Heart left ventricle (tissue), 16 donors: Measurements from ENCODE around the gene ZNF334. TPM values are rescaled to one million over a fixed set of nuclear protein-coding genes. Genes with fewer than 3 reads are reported as not detected.

ENCODE experiments used
- ATAC-seq, 4 donors: fragments of 200-7000 bp; cut with Tn5 transposase; one replicate each; pipeline ENCODE4 v1.9.1; 2020 to 2022; ENCODE audit warnings: moderate library complexity in 4 of 4, mild to moderate bottlenecking in 3 of 4, moderate number of reproducible peaks in 1 of 4
- DNase-seq, 5 donors: peaks; one replicate each; pipeline ENCODE4 v3.0.0-alpha.2; 2020
- H3K27ac ChIP-seq, 12 donors: fragments of 200-600 bp; sonication (generic) in 4 of 12; one replicate each; pipeline versions ENCODE4 v1.5.0 to v1.8.0; 2016 to 2022; ENCODE audit warnings: mild to moderate bottlenecking in 2 of 12
- H3K27me3 ChIP-seq, 9 donors: fragments of 200-600 bp; sonication (generic) in 2 of 9; one replicate each; pipeline versions ENCODE4 v1.5.1 to v1.8.0; 2016 to 2022; ENCODE audit warnings: mild to moderate bottlenecking in 3 of 9
- H3K36me3 ChIP-seq, 9 donors: fragments of 200-600 bp; sonication (generic) in 2 of 9; one replicate each; pipeline versions ENCODE4 v1.5.0 to v1.8.0; 2018 to 2022; ENCODE audit warnings: mild to moderate bottlenecking in 2 of 9
- H3K4me1 ChIP-seq, 12 donors: fragments of 200-600 bp; sonication (generic) in 4 of 12; one replicate each; pipeline versions ENCODE4 v1.5.0 to v1.8.0; 2016 to 2022; ENCODE audit warnings: mild to moderate bottlenecking in 3 of 12
- H3K4me3 ChIP-seq, 12 donors: fragments of 200-600 bp; sonication (generic) in 4 of 12; one replicate each; pipeline versions ENCODE4 v1.5.0 to v1.8.0; 2017 to 2022; ENCODE audit warnings: mild to moderate bottlenecking in 9 of 12, moderate library complexity in 4 of 12
- H3K9me3 ChIP-seq, 12 donors: fragments of 200-600 bp; sonication (generic) in 4 of 12; one replicate each; pipeline versions ENCODE4 v1.5.0 to v1.8.0; 2016 to 2022; ENCODE audit warnings: mild to moderate bottlenecking in 1 of 12
- POLR2A ChIP-seq, 2 donors: fragments of 450-650 bp; IDR thresholded peaks; one replicate each; pipeline ENCODE4 v1.6.1; 2017; ENCODE audit warnings: antibody characterized with exemption in 2 of 2, mild to moderate bottlenecking in 2 of 2, moderate library complexity in 2 of 2
- WGBS, 4 donors: extraction: QIAGEN DNeasy Blood & Tissue Kit in 2 of 4; methylation state at CpG; one replicate each; pipeline versions ENCODE4 v1.1.5 to v1.1.7; 2013 to 2018; 5-methylcytosine and 5-hydroxymethylcytosine counted together
- intact Hi-C, 10 donors: fragments of 100-400 bp; cut with DNase I; formaldehyde crosslinking; loops; one replicate each; pipeline versions ENCODE4 v1.11.1 to v1.14.2; 2022
- polyA plus RNA-seq, 2 donors: library from polyadenylated mRNA; stranded (reverse); fragments of 200-250 nt; gene quantifications; one replicate each; pipeline ENCODE4 v1.2.3, GENCODE V29; 2013
- total RNA-seq, 9 donors: library from RNA; depleted of rRNA in 2 of 9; stranded (reverse); fragments of >200 nt in 2 of 9; fragmentation: NEBNext Ultra II Directional in 3 of 9; extraction: Animal tissue kit (Norgen Biotek cat#: 25700) in 3 of 9; gene quantifications; one replicate each; pipeline versions ENCODE4 v1.1.0 to v1.2.4, GENCODE V29; 2016 to 2023
- TF ChIP-seq, protein P1 (sequence below), 12 donors: fragments of 200-600 bp; sonication (generic) in 4 of 12; IDR thresholded peaks; one replicate each; pipeline versions ENCODE4 v1.5.0 to v1.8.0; 2018 to 2022; ENCODE audit warnings: antibody characterized with exemption in 12 of 12, mild to moderate bottlenecking in 5 of 12
- donor health status: ischemic (EF 13 %, LVEDD 7.1; RV severe dilation, severe dysfunction).
- donor health status: healthy with polysubstance abuse.
- donor health status: DM: no; HTN: yes; CAD: no.
- donor health status: DM: no; HTN: no; CAD: no.
- donor health status: ischemic (EF 25% LVEDD 6.9; RV normal size, moderate dysfunction).
- donor health status: ischemic (EF 25% LVEDD 5.7; RV mildly dilated, moderate dysfunction).
- donor health status: healthy.
- donor health status: DM: yes; HTN: yes; CAD: no.
- donor health status: ischemic (EF 35%, LVEDD 5.7; RV mildly dilated, moderate dysfunction).
- donor health status: nonischemic (EF 11% LVEDD 7.7; RV severe dilation, severe dysfunction).
- donor health status: DM: yes; HTN: yes; CAD: no.
- donor health status: PGD.
- donor health status: ischemic (EF 29% LVEDD 5.4; RV normal size, mild dysfunction).
- donor health status: nonischemic (EF 23%, LVEDD 6.1; RV moderate dilation, normal function).

Gene ZNF334
- total and polyA plus RNA-seq, 11 donors = 0.31 to 2.5 (median 1.0) TPM

DNA sequence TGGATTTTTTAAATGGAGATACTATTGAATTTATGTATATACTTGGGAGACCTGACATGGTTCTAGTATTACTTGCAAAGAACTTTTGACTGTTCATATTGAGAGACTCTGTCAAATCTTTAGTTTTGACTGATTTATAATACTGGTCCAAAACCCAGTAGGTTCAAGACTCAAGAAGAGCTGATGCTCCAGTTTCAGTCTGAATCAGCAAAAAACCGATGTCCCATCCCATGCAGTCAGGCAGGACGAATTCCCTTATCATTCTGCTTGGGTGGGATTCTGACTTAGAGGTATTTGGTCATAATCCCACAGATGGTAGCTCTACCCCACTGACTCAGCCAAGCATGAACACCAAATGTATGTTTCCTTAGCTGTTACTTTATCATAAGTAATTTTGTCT, 29.5 kb downstream of the ZNF334 start:
- no peaks in the 10 kb centered on the region for H3K4me1 ChIP-seq
- intact Hi-C loops = no loop called here
- no peak overlapping the region for H3K27ac ChIP-seq
- WGBS, 4 donors = 71 to 86% (median 73%) methylated on average over 2 of the region's 2 CpGs
- no peak for ATAC-seq
- DNase-seq = no peak
- no peaks in the 10 kb centered on the region for H3K9me3 ChIP-seq
- peaks cover 0 to 27% (median 0%) of the 10 kb centered on the region in 9 donors for H3K27me3 ChIP-seq
- H3K36me3 ChIP-seq = no peaks in the 10 kb centered on the region
- H3K4me3 ChIP-seq = no peak overlapping the region
- TF ChIP-seq POLR2A (IDR thresholded peaks at IDR 0.05) = no peak
- TF ChIP-seq, protein P1, sequence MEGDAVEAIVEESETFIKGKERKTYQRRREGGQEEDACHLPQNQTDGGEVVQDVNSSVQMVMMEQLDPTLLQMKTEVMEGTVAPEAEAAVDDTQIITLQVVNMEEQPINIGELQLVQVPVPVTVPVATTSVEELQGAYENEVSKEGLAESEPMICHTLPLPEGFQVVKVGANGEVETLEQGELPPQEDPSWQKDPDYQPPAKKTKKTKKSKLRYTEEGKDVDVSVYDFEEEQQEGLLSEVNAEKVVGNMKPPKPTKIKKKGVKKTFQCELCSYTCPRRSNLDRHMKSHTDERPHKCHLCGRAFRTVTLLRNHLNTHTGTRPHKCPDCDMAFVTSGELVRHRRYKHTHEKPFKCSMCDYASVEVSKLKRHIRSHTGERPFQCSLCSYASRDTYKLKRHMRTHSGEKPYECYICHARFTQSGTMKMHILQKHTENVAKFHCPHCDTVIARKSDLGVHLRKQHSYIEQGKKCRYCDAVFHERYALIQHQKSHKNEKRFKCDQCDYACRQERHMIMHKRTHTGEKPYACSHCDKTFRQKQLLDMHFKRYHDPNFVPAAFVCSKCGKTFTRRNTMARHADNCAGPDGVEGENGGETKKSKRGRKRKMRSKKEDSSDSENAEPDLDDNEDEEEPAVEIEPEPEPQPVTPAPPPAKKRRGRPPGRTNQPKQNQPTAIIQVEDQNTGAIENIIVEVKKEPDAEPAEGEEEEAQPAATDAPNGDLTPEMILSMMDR (IDR thresholded peaks at IDR 0.05) = no peak

DNA sequence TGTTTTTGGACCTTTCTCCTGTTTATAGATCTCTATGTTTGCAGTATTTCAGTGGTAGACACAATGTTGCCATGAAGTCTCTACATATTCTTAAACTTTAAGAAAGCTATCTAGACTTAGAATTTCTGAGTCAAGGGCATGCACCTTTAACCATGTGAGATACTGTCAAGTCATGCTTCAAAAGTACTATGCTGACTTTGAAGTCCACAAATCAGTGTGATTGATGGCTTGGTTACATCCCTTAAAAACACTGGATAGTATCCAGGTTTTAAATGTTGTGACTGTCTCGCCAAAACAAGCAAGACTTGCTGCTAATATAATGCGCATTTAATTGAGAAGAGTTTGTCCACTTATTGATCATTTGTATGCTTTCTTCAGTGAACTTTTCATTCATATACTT, 30.5 kb downstream of the ZNF334 start:
- H3K36me3 ChIP-seq = no peaks in the 10 kb centered on the region
- no peak overlapping the region for H3K27ac ChIP-seq
- H3K27me3 ChIP-seq = peaks cover 0 to 22% (median 0%) of the 10 kb centered on the region in 9 donors
- H3K4me3 ChIP-seq = no peak overlapping the region
- H3K9me3 ChIP-seq = no peaks in the 10 kb centered on the region
- intact Hi-C loops = no loop called here
- H3K4me1 ChIP-seq = no peaks in the 10 kb centered on the region
- 77 to 91% (median 85%) methylated on average over 2 of the region's 2 CpGs for WGBS, 4 donors
- DNase-seq (no peak), ATAC-seq (no peak)
- TF ChIP-seq, protein P1 (IDR thresholded peaks at IDR 0.05) = no peak
- TF ChIP-seq POLR2A (IDR thresholded peaks at IDR 0.05) = no peak

DNA sequence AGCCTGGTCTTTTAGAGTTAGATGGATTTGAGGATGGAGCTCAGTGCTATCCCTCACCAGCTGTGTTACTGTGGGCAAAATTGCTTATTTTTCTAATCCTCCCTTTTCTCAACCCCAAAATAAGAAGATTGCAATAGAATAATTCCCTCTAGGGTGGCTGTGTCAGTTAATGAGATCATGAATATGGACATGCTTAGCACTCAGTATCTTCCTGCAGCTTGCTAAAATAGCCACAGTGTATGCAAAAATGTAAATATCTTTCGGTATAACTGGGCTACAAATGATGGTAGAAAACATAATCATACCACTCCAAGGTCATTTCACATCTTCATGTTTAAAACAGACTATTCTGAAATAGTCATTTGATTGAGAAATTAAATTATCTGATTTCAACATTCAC, 35.7 kb downstream of the ZNF334 start:
- intact Hi-C loops = loop anchor here in 1 of 10 donors (5.0 kb wide), 1 partner anchor 50 kb away; no protein-coding TSS in a partner anchor

DNA sequence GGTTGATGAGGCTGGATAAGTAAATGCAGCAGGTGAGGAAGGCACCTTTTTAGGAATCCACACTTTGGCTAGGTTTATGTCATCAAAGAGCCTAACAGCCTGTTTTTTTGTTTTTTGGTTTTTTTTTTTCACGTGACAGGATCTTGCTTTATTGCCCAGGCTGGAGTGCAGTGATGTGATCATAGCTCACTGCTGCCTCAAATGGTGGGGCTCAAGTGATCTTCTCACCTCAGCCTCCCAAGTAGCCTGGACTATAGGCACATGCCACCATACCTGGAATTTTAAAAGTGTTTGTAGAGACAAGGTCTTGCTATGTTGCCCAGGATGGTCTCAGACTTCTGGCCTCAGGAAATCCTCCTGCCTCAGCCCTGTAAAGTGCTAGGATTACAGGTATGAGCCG, 36.1 kb downstream of the ZNF334 start:
- 77 to 88% (median 81%) methylated on average over 2 of the region's 2 CpGs for WGBS, 4 donors
- Histone ChIP-seq H3K4me1 (no peaks in the 10 kb centered on the region), H3K27me3 (peaks cover 0 to 12% (median 0%) of the 10 kb centered on the region in 9 donors), H3K4me3 (no peak overlapping the region), H3K9me3 (no peaks in the 10 kb centered on the region), H3K36me3 (no peaks in the 10 kb centered on the region), H3K27ac (no peak overlapping the region)
- TF ChIP-seq POLR2A (IDR thresholded peaks at IDR 0.05) = no peak
- TF ChIP-seq, protein P1 (IDR thresholded peaks at IDR 0.05) = no peak
- DNase-seq (no peak), ATAC-seq (no peak)
- intact Hi-C loops = loop anchor here in 1 of 10 donors (5.0 kb wide), 1 partner anchor 50 kb away; no protein-coding TSS in a partner anchor

More for the DNA sequence above, 35.7 kb downstream of the ZNF334 start:
- Histone ChIP-seq H3K27me3 (peaks cover 0 to 12% (median 0%) of the 10 kb centered on the region in 9 donors), H3K4me3 (no peak overlapping the region), H3K4me1 (no peaks in the 10 kb centered on the region), H3K27ac (no peak overlapping the region), H3K36me3 (no peaks in the 10 kb centered on the region), H3K9me3 (no peaks in the 10 kb centered on the region)
- no peak for DNase-seq
- WGBS, 4 donors = 61 to 75% (median 66%) methylated on average over 1 of the region's 1 CpG
- TF ChIP-seq, protein P1 (IDR thresholded peaks at IDR 0.05) = no peak
- no peak for TF ChIP-seq POLR2A (IDR thresholded peaks at IDR 0.05)
- no peak for ATAC-seq
